HEK293 (cell line): ENCODE results near the gene MMRN2.

Source experiments
- HOXC10 ChIP-seq: sonication (generic); formaldehyde crosslinking; IDR thresholded peaks from 2 replicates; pipeline ENCODE4 v1.8.1; 2023; ENCODE audit warnings: mild to moderate bottlenecking, missing genetic modification reagents
- KLF7 ChIP-seq: fragments of 450-650 bp; formaldehyde crosslinking; IDR thresholded peaks from 2 replicates; pipeline ENCODE4 v1.5.1; 2016; ENCODE audit warnings: missing biosample characterization, missing genetic modification characterization, borderline replicate concordance
- REPIN1 ChIP-seq: fragments of 450-650 bp; formaldehyde crosslinking; IDR thresholded peaks from 2 replicates; pipeline ENCODE4 v1.5.1; 2017; ENCODE audit warnings: missing biosample characterization, missing genetic modification characterization, low read depth
- ZBTB1 ChIP-seq: fragments of 450-650 bp; formaldehyde crosslinking; IDR thresholded peaks from 2 replicates; pipeline ENCODE4 v1.5.1; 2016; ENCODE audit warnings: missing biosample characterization, missing genetic modification characterization
- ZNF138 ChIP-seq: fragments of 450-650 bp; formaldehyde crosslinking; IDR thresholded peaks from 2 replicates; pipeline ENCODE4 v1.5.1; 2016; ENCODE audit warnings: missing biosample characterization, missing genetic modification characterization, borderline replicate concordance
- ZNF335 ChIP-seq: fragments of 450-650 bp; formaldehyde crosslinking; conservative IDR thresholded peaks from 2 replicates; pipeline ENCODE4 v1.5.1; 2016; ENCODE audit warnings: missing biosample characterization, missing genetic modification characterization
- ZNF560 ChIP-seq: fragments of 450-650 bp; formaldehyde crosslinking; IDR thresholded peaks from 2 replicates; pipeline ENCODE4 v1.5.1; 2017; ENCODE audit warnings: missing biosample characterization, missing genetic modification characterization, borderline replicate concordance
- ZNF623 ChIP-seq: fragments of 450-650 bp; formaldehyde crosslinking; IDR thresholded peaks from 2 replicates; pipeline ENCODE4 v1.5.1; 2016; ENCODE audit warnings: missing biosample characterization, missing genetic modification characterization
- TF ChIP-seq, protein P1 (sequence below): fragments of 450-650 bp; formaldehyde crosslinking; IDR thresholded peaks from 2 replicates; pipeline ENCODE4 v1.5.1; 2016; ENCODE audit warnings: missing biosample characterization, missing genetic modification characterization
- TF ChIP-seq, protein P2 (sequence below): fragments of 450-650 bp; formaldehyde crosslinking; IDR thresholded peaks from 2 replicates; pipeline ENCODE4 v1.5.1; 2016; ENCODE audit warnings: missing biosample characterization, missing genetic modification characterization
- TF ChIP-seq, protein P3 (sequence below): fragments of 450-650 bp; formaldehyde crosslinking; IDR thresholded peaks from 2 replicates; pipeline ENCODE4 v1.5.1; 2016; ENCODE audit warnings: missing biosample characterization, missing genetic modification characterization
- TF ChIP-seq, protein P4 (sequence below): fragments of 450-650 bp; formaldehyde crosslinking; IDR thresholded peaks from 2 replicates; pipeline ENCODE4 v1.5.1; 2016; ENCODE audit warnings: missing biosample characterization, missing genetic modification characterization, low read depth
- TF ChIP-seq, protein P5 (sequence below): fragments of 450-650 bp; formaldehyde crosslinking; IDR thresholded peaks from 2 replicates; pipeline ENCODE4 v1.5.1; 2016; ENCODE audit warnings: missing biosample characterization, missing genetic modification characterization, borderline replicate concordance

DNA sequence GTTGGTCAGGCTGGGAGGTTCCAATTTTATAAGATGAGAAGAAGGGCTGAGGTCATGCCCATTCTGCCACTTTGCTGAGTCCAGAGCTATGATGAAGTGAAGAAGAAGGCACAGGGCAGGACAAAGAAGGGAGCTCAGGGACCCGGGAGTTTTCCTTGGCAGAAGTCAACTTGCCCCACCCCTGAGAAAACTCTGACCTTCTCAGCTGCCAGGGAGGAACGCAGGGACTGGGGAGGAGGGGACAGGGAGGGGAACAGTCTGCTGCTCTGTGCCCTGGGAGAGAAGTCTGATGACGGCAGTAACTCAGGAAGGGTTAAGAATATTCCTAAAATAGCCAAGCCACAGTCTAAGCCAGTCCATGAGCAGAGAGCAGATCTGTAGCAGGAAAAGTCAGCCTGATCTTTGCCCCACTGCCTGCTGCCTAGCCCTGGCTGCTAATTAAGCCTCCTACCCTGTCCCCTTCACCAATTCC, 22.6 kb upstream of the MMRN2 start:
- no peak for TF ChIP-seq KLF7 (tag by site-specific recombination)
- no peak for TF ChIP-seq ZNF560 (tag by site-specific recombination)
- TF ChIP-seq, protein P1, sequence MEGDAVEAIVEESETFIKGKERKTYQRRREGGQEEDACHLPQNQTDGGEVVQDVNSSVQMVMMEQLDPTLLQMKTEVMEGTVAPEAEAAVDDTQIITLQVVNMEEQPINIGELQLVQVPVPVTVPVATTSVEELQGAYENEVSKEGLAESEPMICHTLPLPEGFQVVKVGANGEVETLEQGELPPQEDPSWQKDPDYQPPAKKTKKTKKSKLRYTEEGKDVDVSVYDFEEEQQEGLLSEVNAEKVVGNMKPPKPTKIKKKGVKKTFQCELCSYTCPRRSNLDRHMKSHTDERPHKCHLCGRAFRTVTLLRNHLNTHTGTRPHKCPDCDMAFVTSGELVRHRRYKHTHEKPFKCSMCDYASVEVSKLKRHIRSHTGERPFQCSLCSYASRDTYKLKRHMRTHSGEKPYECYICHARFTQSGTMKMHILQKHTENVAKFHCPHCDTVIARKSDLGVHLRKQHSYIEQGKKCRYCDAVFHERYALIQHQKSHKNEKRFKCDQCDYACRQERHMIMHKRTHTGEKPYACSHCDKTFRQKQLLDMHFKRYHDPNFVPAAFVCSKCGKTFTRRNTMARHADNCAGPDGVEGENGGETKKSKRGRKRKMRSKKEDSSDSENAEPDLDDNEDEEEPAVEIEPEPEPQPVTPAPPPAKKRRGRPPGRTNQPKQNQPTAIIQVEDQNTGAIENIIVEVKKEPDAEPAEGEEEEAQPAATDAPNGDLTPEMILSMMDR (tag by site-specific recombination), result no peak
- no peak for TF ChIP-seq REPIN1
- TF ChIP-seq, protein P2, sequence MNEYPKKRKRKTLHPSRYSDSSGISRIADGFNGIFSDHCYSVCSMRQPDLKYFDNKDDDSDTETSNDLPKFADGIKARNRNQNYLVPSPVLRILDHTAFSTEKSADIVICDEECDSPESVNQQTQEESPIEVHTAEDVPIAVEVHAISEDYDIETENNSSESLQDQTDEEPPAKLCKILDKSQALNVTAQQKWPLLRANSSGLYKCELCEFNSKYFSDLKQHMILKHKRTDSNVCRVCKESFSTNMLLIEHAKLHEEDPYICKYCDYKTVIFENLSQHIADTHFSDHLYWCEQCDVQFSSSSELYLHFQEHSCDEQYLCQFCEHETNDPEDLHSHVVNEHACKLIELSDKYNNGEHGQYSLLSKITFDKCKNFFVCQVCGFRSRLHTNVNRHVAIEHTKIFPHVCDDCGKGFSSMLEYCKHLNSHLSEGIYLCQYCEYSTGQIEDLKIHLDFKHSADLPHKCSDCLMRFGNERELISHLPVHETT (tag by site-specific recombination), result no peak
- TF ChIP-seq ZNF138 (tag by site-specific recombination), result no peak
- TF ChIP-seq, protein P3, sequence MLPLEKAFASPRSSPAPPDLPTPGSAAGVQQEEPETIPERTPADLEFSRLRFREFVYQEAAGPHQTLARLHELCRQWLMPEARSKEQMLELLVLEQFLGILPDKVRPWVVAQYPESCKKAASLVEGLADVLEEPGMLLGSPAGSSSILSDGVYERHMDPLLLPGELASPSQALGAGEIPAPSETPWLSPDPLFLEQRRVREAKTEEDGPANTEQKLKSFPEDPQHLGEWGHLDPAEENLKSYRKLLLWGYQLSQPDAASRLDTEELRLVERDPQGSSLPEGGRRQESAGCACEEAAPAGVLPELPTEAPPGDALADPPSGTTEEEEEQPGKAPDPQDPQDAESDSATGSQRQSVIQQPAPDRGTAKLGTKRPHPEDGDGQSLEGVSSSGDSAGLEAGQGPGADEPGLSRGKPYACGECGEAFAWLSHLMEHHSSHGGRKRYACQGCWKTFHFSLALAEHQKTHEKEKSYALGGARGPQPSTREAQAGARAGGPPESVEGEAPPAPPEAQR (tag by site-specific recombination), result no peak
- no peak for TF ChIP-seq ZBTB1 (tag by site-specific recombination)
- no peak for TF ChIP-seq HOXC10 (CRISPR knock-in tag)
- TF ChIP-seq, protein P4, sequence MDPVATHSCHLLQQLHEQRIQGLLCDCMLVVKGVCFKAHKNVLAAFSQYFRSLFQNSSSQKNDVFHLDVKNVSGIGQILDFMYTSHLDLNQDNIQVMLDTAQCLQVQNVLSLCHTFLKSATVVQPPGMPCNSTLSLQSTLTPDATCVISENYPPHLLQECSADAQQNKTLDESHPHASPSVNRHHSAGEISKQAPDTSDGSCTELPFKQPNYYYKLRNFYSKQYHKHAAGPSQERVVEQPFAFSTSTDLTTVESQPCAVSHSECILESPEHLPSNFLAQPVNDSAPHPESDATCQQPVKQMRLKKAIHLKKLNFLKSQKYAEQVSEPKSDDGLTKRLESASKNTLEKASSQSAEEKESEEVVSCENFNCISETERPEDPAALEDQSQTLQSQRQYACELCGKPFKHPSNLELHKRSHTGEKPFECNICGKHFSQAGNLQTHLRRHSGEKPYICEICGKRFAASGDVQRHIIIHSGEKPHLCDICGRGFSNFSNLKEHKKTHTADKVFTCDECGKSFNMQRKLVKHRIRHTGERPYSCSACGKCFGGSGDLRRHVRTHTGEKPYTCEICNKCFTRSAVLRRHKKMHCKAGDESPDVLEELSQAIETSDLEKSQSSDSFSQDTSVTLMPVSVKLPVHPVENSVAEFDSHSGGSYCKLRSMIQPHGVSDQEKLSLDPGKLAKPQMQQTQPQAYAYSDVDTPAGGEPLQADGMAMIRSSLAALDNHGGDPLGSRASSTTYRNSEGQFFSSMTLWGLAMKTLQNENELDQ (tag by site-specific recombination), result no peak
- TF ChIP-seq, protein P5, sequence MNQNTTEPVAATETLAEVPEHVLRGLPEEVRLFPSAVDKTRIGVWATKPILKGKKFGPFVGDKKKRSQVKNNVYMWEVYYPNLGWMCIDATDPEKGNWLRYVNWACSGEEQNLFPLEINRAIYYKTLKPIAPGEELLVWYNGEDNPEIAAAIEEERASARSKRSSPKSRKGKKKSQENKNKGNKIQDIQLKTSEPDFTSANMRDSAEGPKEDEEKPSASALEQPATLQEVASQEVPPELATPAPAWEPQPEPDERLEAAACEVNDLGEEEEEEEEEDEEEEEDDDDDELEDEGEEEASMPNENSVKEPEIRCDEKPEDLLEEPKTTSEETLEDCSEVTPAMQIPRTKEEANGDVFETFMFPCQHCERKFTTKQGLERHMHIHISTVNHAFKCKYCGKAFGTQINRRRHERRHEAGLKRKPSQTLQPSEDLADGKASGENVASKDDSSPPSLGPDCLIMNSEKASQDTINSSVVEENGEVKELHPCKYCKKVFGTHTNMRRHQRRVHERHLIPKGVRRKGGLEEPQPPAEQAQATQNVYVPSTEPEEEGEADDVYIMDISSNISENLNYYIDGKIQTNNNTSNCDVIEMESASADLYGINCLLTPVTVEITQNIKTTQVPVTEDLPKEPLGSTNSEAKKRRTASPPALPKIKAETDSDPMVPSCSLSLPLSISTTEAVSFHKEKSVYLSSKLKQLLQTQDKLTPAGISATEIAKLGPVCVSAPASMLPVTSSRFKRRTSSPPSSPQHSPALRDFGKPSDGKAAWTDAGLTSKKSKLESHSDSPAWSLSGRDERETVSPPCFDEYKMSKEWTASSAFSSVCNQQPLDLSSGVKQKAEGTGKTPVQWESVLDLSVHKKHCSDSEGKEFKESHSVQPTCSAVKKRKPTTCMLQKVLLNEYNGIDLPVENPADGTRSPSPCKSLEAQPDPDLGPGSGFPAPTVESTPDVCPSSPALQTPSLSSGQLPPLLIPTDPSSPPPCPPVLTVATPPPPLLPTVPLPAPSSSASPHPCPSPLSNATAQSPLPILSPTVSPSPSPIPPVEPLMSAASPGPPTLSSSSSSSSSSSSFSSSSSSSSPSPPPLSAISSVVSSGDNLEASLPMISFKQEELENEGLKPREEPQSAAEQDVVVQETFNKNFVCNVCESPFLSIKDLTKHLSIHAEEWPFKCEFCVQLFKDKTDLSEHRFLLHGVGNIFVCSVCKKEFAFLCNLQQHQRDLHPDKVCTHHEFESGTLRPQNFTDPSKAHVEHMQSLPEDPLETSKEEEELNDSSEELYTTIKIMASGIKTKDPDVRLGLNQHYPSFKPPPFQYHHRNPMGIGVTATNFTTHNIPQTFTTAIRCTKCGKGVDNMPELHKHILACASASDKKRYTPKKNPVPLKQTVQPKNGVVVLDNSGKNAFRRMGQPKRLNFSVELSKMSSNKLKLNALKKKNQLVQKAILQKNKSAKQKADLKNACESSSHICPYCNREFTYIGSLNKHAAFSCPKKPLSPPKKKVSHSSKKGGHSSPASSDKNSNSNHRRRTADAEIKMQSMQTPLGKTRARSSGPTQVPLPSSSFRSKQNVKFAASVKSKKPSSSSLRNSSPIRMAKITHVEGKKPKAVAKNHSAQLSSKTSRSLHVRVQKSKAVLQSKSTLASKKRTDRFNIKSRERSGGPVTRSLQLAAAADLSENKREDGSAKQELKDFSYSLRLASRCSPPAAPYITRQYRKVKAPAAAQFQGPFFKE (tag by site-specific recombination), result no peak
- no peak for TF ChIP-seq ZNF335 (tag by site-specific recombination)
- no peak for TF ChIP-seq ZNF623 (tag by site-specific recombination)
